ENCODE measurements around the gene CCT7. TPM values are rescaled to one million over a fixed set of nuclear protein-coding genes. Genes with fewer than 3 reads are reported as not detected.
A peak's percentile ranks its signal among the peaks of the same experiment; 100 is the strongest.

Gene CCT7
- total and polyA plus RNA-seq, 2 experiments from 2014 or later = 287 to 642 TPM

- peaks cover 43% of the 10 kb centered on the region for H3K79me2 ChIP-seq (replicated peaks; ENCODE audit: insufficient read depth)
- DNase-seq (ENCODE audit: low spot score) = peak; percentile 100
- peaks cover 29% of the 10 kb centered on the region for H3K4me1 Mint-ChIP-seq
- H3K27me3 ChIP-seq (ENCODE audit: insufficient read depth) = no peaks in the 10 kb centered on the region
- peaks cover 29% of the 10 kb centered on the region for H3K4me1 ChIP-seq (ENCODE audit: insufficient read depth)
- H3K27me3 Mint-ChIP-seq (ENCODE audit: insufficient read depth, low read depth, poor library complexity) = peaks cover 20% of the 10 kb centered on the region
- H3K4me3 Mint-ChIP-seq = peak within 1 kb of the TSS; percentile 100
- H3K9me3 Mint-ChIP-seq = no peaks in the 10 kb centered on the region
- TF ChIP-seq CREB1 (CRISPR knock-in tag; IDR thresholded peaks at IDR 0.05; ENCODE audit: low read depth) (peak; percentile 81), ZNF331 (CRISPR knock-in tag; IDR thresholded peaks at IDR 0.05; ENCODE audit: low read depth) (no peak), POLR2AphosphoS5 (IDR thresholded peaks at IDR 0.05; ENCODE audit: low read depth) (0 out of 2 replicates have a peak, but pooled peaks have one; percentile 37)
- TF ChIP-seq, protein P1, sequence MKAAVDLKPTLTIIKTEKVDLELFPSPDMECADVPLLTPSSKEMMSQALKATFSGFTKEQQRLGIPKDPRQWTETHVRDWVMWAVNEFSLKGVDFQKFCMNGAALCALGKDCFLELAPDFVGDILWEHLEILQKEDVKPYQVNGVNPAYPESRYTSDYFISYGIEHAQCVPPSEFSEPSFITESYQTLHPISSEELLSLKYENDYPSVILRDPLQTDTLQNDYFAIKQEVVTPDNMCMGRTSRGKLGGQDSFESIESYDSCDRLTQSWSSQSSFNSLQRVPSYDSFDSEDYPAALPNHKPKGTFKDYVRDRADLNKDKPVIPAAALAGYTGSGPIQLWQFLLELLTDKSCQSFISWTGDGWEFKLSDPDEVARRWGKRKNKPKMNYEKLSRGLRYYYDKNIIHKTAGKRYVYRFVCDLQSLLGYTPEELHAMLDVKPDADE (IDR thresholded peaks at IDR 0.05) = 0 out of 2 replicates have a peak, but pooled peaks have one; percentile 40
- peak within 1 kb of the TSS; percentile 99 for H3K4me3 ChIP-seq
- peaks cover 28% of the 10 kb centered on the region for H4K20me1 ChIP-seq (replicated peaks; ENCODE audit: insufficient read depth)
- peak within 1 kb of the TSS; percentile 11; the same call in 1 of the 2 replicates for H3K27ac ChIP-seq (ENCODE audit: low read depth)
- peaks cover 22% of the 10 kb centered on the region for H3K36me3 Mint-ChIP-seq (ENCODE audit: low read depth)
- peak; percentile 88 for ATAC-seq
- peak within 1 kb of the TSS; percentile 91 for H3K4me2 ChIP-seq
- peak within 1 kb of the TSS; percentile 99 for H2AFZ ChIP-seq
- H3K9me2 ChIP-seq (ENCODE audit: insufficient read depth) = no peaks in the 10 kb centered on the region
- H3F3A ChIP-seq (replicated peaks; ENCODE audit: low read depth) = peaks cover 7% of the 10 kb centered on the region; the same call in 1 of the 2 replicates
- peak within 1 kb of the TSS; percentile 97 for H3K27ac Mint-ChIP-seq
- no peaks in the 10 kb centered on the region for H3K36me3 ChIP-seq (ENCODE audit: insufficient read depth)
Observed at GRCh38 chr2:73233154-73233931, 765 bp upstream of the CCT7 start, which contains the start of gene PRADC1. PRADC1 (minus strand) TSS chr2:73233239; CDS start chr2:73233160, 79 bp downstream.

DNA sequence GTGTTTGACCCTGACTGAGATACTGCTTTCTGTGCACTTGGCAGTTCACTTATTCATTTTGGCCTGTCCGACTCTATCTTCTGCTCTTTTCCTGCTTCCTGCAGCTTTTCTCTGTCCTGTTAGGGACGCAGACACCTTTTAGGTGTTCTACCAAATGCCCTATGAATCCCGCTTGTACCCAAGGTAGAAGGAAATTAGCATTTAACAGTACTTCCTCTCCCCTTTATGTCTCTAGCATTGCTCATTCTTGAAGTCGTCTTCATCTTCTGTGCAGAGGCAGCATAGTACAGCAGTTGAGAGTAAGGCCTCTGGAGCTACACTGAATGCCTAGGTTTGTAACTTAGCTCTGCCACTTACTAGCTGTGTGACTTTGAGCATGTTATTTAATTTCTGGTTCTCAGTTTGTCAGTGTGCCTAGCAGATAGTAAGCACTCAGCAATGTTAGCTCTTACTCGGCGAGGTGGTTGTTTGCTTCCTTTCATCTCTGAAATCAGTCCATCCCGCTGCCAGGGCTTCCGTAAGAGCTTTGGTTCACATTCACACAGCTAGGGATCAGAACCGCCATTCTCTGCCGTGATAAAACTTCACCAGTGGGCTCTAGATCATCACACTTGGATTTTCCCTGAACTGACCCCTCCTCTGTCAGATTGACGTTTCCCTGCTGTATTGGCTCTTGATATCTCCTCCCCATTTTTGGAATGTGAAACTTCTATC, 1.4 kb downstream of the CCT7 start:
- peaks cover 43% of the 10 kb centered on the region for H3K36me3 Mint-ChIP-seq (ENCODE audit: low read depth)
- Histone ChIP-seq H3K79me2 (replicated peaks; ENCODE audit: insufficient read depth) (peaks cover 64% of the 10 kb centered on the region), H3F3A (replicated peaks; ENCODE audit: low read depth) (peaks cover 7% of the 10 kb centered on the region; the same call in 1 of the 2 replicates), H4K20me1 (replicated peaks; ENCODE audit: insufficient read depth) (peaks cover 48% of the 10 kb centered on the region), H3K27ac (ENCODE audit: low read depth) (peak overlapping the region; percentile 69; the same call in 1 of the 2 replicates), H3K36me3 (ENCODE audit: insufficient read depth) (peaks cover 7% of the 10 kb centered on the region), H3K4me2 (peak overlapping the region; percentile 91), H3K27me3 (ENCODE audit: insufficient read depth) (no peaks in the 10 kb centered on the region), H3K9me2 (ENCODE audit: insufficient read depth) (no peaks in the 10 kb centered on the region), H2AFZ (no peak overlapping the region), H3K4me1 (ENCODE audit: insufficient read depth) (peaks cover 29% of the 10 kb centered on the region), H3K4me3 (peak overlapping the region; percentile 99)
- DNase-seq (ENCODE audit: low spot score) (no peak), ATAC-seq (no peak)
- H3K4me3 Mint-ChIP-seq = peak overlapping the region; percentile 100
- no peaks in the 10 kb centered on the region for H3K9me3 Mint-ChIP-seq
- H3K27ac Mint-ChIP-seq = peak overlapping the region; percentile 97
- H3K27me3 Mint-ChIP-seq (ENCODE audit: insufficient read depth, low read depth, poor library complexity) = peaks cover 20% of the 10 kb centered on the region
- peaks cover 33% of the 10 kb centered on the region for H3K4me1 Mint-ChIP-seq
- TF ChIP-seq JUNB (IDR thresholded peaks at IDR 0.05; ENCODE audit: unreplicated experiment) (no peak), STAT1 (IDR thresholded peaks at IDR 0.05; ENCODE audit: unreplicated experiment) (no peak), NANOG (IDR thresholded peaks at IDR 0.05; ENCODE audit: borderline replicate concordance) (no peak), EZH2 (IDR thresholded peaks at IDR 0.05; ENCODE audit: low read depth, unreplicated experiment) (no peak), ZNF114 (CRISPR knock-in tag; IDR thresholded peaks at IDR 0.05) (no peak), CREB1 (CRISPR knock-in tag; IDR thresholded peaks at IDR 0.05; ENCODE audit: low read depth) (no peak), POLR2AphosphoS5 (IDR thresholded peaks at IDR 0.05; ENCODE audit: low read depth) (no peak)
- TF ChIP-seq, protein P2, sequence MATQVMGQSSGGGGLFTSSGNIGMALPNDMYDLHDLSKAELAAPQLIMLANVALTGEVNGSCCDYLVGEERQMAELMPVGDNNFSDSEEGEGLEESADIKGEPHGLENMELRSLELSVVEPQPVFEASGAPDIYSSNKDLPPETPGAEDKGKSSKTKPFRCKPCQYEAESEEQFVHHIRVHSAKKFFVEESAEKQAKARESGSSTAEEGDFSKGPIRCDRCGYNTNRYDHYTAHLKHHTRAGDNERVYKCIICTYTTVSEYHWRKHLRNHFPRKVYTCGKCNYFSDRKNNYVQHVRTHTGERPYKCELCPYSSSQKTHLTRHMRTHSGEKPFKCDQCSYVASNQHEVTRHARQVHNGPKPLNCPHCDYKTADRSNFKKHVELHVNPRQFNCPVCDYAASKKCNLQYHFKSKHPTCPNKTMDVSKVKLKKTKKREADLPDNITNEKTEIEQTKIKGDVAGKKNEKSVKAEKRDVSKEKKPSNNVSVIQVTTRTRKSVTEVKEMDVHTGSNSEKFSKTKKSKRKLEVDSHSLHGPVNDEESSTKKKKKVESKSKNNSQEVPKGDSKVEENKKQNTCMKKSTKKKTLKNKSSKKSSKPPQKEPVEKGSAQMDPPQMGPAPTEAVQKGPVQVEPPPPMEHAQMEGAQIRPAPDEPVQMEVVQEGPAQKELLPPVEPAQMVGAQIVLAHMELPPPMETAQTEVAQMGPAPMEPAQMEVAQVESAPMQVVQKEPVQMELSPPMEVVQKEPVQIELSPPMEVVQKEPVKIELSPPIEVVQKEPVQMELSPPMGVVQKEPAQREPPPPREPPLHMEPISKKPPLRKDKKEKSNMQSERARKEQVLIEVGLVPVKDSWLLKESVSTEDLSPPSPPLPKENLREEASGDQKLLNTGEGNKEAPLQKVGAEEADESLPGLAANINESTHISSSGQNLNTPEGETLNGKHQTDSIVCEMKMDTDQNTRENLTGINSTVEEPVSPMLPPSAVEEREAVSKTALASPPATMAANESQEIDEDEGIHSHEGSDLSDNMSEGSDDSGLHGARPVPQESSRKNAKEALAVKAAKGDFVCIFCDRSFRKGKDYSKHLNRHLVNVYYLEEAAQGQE (IDR thresholded peaks at IDR 0.05; ENCODE audit: unreplicated experiment) = no peak
- TF ChIP-seq, protein P3, sequence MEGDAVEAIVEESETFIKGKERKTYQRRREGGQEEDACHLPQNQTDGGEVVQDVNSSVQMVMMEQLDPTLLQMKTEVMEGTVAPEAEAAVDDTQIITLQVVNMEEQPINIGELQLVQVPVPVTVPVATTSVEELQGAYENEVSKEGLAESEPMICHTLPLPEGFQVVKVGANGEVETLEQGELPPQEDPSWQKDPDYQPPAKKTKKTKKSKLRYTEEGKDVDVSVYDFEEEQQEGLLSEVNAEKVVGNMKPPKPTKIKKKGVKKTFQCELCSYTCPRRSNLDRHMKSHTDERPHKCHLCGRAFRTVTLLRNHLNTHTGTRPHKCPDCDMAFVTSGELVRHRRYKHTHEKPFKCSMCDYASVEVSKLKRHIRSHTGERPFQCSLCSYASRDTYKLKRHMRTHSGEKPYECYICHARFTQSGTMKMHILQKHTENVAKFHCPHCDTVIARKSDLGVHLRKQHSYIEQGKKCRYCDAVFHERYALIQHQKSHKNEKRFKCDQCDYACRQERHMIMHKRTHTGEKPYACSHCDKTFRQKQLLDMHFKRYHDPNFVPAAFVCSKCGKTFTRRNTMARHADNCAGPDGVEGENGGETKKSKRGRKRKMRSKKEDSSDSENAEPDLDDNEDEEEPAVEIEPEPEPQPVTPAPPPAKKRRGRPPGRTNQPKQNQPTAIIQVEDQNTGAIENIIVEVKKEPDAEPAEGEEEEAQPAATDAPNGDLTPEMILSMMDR (conservative IDR thresholded peaks at IDR 0.05; ENCODE audit: low read depth in 2 of 2) = no peak
